HG02623 (cell line): ENCODE measurements around the gene DLG2.

ENCODE experiments used
- ATAC-seq: cut with Tn5 transposase; IDR thresholded peaks from one replicate; pipeline ENCODE4 v1.9.1; 2021; ENCODE audit warnings: moderate library complexity; ENCODE audit not compliant: unreplicated experiment

Gene DLG2

DNA sequence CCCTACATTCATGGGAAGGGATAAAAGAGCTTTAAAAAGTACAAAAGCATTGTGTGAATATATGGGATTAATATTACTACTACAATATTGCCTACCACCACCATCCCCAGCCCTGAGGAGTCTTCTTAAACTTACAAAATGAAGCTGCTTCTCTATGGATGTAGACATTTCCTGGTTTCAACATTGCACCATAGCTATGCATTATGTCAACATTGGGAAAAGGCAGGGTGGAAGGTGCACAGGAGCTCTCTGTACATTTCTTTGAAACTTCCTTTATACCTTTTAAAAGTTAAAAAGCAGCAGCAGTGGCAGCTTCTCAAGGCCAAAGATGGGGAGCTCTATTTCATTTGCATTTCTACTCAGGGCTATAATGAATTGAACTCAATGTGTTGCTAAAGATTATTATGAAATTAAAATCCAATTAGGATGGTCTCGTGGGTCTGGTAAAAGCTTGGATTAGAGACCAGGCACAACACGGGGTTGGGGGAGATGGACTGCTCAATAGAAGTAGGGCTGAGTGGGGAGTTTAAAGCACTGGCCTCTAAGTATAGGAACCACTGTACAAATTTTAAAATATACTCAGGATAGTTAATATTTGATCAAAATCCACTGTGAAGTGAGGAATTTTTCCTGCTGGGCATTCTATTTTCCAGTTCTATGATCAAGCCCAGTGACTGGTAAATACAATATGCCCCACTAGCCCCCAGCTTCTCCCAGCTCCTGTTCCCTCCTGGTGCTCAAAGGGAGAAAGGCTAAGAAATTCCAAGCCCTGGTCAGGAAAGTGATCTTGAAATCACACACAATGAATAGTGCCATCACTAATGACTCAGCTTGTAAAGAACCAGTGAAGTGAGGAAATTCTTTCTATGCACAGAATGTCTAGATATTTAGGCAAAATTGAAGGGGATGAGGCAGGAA, 1978.3 kb downstream of the DLG2 start:
- ATAC-seq, result no peak

DNA sequence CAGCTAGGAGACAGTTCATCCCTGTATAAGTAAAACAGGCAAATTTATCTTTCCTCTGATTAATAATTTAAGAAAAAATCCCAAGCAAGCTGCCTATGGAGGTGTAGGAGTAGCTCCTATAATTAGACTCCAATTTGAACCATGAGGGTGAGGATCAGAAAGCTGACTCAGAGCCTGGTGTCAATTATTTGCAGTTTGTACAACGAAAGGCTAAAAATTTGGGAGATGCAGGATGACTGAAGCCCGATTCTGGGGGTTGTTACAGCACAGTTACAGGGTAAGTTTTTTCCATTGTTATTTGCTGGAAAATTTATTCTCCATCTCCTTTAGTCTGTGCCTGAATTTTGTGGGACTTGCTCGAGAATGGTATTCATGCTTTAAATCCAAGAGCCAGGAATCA, 1981.6 kb downstream of the DLG2 start:
- no peak for ATAC-seq

DNA sequence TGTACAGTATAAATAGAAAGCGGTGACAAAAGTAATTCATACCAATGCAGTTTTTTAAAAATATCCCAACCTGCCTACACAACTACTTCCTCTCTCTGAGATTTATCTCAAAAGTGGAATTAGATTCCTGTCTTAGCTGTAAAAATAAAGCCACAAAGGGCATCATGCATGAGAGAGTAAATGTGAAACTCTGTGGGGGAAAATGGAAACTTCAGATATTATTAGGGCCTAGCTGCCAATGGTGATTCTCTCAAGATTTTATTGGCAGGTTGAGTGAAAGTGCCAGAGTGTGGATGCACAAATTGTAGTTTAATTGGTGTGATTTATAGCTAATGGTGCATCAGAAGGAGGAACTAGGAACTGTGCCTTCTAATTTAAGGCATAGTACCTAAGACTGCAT, 1984.0 kb downstream of the DLG2 start:
- no peak for ATAC-seq

DNA sequence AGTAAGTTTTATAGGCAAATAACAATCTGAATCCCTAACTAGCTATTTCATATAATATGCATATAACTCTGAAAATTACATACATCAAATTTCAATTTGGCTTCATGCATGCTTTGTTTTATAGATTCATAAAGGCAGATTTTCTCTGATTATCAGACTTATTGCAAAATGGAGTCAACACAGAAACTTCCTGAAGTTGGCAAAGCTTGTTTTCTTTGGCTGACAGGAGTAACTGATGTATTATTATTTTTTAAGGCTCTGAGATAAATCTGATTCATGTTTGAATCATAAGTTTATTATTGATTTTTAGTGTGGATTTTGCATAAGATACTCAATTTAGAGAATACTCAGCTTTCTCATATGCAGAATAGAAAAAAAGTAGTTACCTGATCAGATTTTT, 1984.6 kb downstream of the DLG2 start:
- ATAC-seq, result no peak

DNA sequence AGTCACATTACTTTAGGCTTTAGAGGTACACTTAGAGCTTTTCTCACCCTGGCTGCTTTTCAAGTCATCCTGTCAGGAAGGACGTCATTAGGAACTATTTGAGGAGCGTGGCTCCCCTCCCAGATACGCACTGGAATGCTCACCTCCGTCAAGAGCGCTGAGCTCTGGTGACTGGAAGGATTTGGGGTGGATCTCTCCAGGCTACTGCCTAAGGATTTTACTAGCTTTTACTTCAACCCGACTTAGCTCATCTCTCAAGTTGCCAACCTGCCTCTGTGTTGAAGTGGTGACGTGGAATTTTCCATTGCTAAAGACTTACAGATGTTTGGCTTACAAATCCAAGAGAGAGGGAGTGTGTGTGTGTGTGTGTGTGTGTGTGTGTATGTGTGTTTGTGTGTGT, 1985.6 kb downstream of the DLG2 start:
- ATAC-seq, result no peak

DNA sequence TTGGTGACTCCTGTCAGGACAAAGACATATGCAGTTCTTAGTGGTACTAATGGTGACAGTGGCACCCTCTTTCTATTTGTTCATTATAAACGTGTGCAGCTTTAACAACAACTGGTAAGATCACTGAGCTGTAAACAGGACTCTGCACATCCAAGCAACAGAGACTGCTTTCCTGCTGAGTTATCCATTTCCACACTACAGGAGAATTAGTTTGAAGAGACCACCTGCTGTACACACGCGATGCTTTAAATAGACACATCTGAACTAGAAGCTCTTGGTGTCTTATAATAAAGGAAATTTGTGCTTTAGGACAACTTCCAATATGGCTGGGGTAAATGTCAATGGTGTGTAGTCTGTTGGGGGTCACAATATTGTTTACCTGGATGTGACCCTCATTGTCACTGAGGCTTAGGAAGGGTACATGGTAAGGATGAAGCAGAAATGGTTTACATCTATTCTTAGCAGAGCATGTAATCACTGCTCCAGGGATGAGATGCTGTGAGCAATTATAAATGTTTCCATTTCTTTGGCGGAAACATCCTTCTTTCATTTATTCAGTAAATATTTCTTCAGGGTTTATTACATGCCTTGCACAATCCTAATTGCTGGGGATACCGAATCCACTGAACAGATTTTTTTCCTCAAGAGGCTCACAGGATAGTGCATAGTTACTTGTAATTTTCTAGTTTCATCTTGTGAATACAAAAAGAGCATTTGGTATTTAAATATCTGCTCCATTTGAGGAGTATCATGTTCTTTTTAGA, 1987.0 kb downstream of the DLG2 start:
- no peak for ATAC-seq

DNA sequence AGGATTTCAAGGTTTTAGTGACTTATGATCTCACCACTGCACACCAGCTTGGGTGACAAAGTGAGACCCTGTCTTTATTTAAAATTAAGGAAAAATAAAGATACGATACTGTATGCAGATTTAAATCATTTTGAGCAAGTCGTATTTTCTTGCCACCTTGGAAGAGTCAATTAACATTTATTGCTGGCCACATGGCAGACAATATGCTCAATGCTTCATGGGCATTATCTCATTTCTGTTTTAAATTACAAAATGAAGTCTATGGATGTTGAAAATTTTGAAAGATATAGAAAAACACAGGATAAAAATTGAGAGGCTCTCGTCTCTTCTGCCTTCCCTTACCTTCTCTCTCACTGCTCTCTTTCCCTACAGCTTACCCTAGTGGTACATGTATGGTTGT, 1992.0 kb downstream of the DLG2 start:
- ATAC-seq, result no peak

DNA sequence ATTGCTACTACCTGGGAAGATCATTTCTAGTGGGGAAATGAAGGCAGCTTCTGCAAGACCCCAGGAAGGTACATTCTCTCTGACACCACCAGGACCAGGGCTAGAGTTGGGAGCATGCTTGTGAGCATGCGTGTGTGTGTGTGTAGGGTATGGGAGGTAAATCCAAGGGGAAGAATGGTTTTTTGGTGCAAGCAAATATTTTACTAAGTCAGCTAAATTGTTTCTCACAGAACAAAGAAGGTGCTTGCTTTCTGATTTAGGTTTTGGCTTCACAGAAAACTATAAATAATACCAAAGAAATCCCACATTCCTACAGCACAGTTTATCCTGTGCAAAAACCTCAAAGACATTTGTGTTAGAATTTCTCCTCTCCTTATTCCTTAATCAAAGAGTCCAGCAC, 1996.9 kb downstream of the DLG2 start:
- ATAC-seq, result no peak

DNA sequence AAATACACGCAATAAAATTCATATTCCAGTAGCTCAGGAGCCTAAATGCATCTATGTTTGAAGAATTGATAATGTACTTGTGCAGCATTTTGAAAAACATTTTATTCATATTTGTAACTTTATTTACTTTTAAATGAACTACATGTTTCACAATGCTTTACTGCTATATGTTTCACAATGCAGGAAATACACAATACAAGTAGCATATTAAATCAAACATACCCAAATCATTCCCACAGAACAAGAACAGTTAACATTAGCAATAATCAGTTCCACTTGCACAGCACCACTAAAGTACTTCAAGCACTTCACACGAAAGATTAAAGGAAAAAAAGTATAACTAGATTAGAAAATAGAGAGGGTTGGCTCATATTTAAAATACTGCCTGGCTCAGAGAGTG, 1997.4 kb downstream of the DLG2 start:
- ATAC-seq, result no peak

DNA sequence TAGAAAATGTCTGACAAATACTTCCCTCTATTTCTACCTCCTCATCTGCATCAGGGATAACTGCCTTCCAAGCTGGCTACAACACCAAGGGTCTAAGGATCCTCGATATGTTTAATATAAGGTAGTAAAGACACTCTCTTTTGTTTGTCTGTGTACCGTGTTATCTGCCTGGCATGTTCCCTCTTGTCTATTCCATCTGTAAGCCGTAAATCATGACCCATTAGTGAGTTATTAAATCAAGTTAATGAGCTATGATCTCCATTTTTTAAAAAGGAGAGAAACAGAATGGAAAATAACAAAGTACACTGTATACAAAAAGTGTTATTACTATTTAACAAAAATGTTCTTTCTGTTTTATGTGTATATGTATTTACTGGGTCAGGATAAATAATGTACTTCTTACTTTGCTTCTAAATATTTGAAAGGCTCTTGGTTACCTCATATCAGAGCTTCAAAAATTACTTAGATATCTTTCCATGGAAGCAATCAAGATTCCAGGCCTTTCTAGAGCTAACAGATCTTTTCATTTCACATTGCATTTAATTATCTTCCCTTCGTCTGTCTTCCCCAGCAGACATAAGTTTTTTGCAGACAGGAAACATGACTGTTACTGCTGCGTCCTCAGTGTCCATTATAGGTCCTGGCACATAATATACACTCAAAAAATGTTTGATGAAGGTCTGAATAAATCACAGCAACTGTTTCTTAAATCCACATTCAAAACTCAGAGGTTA, 1998.4 kb downstream of the DLG2 start:
- ATAC-seq, result no peak

DNA sequence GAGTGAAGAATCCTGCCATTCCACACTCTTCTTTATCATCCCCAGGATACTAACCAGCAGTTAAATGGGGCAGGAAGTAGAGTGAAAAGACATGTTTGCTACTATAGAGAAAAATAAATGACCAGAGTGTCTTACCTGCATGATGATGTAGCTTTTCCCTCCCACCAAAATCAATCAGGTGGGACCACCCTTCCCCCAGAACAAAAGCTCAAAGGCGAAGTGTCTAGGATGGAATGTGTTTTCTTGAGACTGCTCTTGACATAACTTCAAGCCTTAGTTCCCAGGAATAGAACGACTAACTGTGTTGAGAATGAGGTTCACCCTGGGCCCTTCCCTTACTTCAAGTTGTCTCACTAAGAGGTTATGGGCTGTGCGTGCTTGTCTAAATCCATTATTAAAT, 2001.8 kb downstream of the DLG2 start:
- no peak for ATAC-seq

DNA sequence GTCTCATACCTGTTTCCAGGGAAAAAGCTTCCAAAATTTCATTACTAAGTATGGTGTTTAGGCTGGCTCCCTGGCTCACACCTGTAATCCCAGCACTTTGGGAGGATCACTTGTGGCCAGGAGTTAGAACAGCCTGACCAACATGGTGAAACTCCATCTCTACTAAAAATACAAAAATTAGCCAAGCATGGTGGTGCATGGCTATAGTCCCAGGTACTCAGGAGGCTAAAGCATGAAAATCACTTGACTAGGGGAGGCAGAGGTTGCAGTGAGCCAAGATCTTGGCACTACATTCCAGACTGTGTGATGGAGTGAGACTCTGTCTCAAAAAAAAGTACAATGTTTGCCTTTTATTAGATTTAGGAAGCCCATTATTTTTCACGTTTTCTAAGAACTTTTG, 2009.5 kb downstream of the DLG2 start:
- ATAC-seq, result no peak

DNA sequence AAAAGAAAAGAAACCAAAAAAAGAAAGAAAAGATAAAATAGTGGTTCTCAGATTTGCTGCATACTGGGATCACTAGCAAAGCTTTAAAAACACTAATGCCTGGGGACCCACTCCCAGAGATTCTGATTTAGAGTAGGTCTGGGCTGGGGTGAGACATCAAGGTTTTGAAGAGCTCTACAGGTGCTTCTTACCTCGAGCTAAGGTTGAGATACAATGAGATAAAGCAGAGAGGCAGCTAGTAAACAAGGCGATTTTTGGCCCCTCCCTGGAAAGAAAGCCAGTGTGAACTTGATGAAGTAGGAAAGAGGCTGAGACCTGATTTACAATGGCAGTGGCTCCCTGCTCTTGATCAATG, 2013.4 kb downstream of the DLG2 start:
- peak; percentile 24 for ATAC-seq

DNA sequence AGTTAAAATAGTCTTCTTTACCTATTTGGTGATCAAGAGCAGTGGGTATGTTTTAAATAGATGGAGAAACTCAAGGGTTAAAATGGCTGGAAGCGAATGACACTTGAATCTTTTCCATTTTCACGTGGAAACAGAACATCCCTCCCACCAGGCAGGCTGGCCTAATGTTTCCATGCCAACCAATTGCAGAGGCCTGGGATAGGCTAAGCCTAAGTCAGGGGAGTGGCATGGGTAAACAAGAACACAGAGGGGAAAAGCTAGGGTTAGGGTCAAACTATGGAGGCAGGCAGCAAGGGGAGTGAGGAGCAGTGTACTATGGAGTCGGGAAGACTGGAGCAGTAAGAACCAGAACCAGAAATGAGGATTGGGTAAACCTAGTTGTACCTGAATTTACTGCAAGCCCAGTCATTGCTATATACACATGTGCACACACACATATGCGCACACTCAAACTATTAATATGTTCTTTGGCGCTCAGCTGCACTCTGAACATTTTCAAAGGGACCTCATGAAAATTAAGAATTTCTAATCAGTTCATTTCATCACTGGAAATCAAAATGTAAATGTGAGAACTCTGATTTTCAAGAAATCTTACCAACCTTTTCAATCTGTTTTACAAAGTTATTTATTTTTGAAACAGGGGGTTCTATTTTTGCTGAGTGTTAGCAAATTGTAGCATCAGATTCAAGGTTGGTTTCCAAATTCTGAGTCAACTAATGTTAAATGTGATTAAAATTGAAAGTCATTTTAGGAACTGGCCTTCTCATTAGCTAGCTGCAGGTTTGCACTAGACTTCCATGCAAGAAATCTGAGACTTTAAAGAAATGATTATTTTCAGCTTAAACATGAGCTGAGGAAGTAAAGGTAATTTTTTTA, 2014.0 kb downstream of the DLG2 start:
- peak; percentile 87 for ATAC-seq

DNA sequence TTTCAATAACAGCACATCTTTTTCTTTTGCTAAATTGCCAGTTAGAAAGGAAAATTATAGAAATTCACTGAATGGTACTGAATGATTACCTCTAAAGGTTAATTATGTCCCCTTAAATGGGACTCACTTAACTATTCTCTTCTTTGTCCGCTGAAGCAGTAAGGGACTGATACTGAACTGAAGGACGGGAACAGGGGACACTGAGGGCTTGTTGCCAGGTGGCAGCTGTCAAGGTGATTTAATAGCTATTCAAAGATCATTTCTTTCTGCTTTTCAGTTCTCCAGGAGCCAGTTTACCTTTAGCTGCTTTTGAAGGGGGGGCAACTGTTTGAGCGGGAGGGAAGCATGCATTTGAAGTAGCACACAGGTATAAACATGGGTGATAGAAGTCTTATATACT, 2015.5 kb downstream of the DLG2 start:
- no peak for ATAC-seq

DNA sequence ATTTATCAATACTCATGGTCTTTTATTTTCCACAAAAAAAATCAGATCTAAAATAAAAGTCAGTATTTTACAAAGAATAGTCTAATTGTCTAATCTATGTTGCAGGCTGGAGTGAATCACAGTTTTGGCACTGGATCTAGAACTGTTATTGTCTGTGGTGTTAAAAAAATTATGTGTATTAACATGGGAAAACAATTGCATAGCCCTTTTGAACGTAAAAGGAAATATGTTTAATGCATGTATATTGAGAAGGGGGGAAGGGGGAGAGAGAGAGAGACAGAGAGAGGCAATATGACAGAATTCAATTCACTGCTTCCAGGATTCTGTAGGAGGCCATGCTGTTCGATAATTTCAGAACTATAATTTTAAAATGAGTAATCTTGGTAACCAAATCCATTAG, 2016.1 kb downstream of the DLG2 start:
- no peak for ATAC-seq

DNA sequence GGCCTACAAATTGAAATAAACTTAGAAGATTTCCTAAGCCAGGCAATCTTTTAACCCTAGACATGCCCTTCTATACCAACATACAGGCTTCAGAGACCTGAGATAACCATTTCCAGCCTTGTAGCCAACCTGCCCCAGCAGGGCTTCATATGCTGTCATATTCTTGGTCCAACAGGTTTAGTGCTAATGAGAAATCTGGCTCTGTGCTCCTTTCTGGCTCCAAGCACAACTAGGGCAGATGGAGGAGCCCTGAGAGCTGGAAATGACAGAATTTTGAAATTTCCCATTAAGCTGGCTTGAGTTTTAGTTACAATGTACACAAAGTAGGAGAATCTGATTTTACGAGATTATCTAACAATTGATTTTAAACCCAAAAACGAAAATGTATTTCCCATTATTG, 2018.0 kb downstream of the DLG2 start:
- no peak for ATAC-seq

DNA sequence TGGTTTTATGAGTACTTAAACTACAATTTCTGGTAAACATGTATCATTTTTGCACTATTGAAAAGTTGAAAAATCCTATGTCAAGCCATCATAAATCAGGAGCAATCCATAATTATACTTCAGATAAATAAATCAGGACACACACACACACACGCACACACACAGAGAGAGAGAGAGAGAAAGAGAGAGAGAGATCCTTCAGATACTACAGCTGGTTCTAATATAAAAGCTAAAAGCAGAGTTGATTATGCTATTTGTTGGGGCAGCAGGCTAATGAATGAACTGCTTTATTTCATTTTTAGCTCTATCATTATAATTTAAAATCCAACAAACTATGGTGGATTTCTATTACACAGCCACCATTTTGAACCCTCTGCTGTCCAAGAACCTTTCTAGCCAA, 2018.6 kb downstream of the DLG2 start:
- ATAC-seq, result no peak

DNA sequence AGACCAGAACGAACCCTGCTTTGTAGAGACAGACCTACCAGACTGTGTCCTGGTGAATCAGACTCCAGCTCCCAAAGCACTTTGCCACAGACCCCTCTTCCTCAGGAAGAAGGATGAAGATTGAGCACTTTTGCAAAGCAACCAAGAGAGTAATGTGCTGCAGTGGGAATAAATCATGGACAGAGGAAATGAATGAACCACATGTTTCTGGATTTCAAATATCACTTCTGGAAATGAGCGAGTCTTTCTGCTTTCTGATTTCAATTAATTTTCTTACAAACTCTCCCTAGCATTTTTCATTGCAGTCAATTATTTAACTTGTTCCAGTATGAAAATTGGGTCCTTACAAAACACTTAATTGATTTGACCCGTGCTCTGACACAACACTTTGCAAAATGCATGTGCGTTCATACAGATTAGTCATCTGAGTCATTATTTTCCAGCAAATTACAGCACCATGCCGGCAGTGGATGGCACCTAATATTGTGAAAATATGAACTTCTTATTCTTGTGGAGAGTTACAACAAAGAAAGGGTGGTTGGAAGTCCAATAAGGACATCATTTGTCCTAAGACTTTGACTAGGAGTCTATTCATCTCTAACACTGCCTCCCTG, 2025.1 kb downstream of the DLG2 start:
- ATAC-seq, result no peak

DNA sequence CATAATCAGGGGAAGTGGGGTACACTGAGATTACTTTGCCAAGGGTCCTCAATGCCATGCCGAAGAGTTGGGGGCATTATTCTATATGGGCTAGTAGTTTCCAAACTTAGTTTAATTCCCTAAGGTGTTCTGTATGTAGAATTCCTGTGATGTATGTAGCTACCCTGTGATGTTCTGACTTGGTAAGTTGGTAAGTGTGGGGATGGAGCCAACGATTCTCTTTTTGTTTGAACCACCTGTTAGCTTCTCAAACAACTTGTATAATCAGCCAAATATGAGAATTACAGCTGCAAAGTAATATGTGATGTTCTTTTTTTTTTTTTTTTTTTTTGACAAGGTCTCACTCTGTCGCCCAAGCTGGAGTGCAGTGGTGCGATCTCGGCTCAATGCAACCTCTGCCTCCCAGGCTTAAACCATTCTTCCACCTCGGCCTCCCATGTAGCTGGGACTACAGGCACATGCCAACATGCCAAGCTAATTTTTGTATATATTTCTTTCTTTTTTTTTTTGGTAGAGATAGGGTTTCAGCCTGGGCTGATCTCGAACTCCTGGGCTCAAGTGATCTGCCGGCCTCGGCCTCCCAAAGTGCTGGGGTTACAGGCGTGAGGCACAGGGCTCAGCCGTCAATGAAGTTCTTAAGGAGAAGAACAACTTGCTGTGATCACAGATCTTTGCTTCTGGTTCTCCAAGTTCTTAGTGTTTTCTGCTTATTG, 2025.8 kb downstream of the DLG2 start:
- no peak for ATAC-seq
